Keratinocyte (primary cell): ENCODE data around the gene ESF1. TPM values are rescaled to one million over a fixed set of nuclear protein-coding genes. Genes with fewer than 3 reads are reported as not detected.
A peak's percentile ranks its signal among the peaks of the same experiment; 100 is the strongest.

Experiments used
- DNase-seq: peaks from one replicate; pipeline ENCODE4 v3.0.0-alpha.2; 2011; ENCODE audit warnings: low read depth, missing footprints, low spot score
- FAIRE-seq: peaks from 2 replicates; lab custom pipeline; 2011; peaks lifted over from hg19 to GRCh38; lab: Jason Lieb, UNC
- H2AFZ ChIP-seq: 2 replicates; pipeline ENCODE4 v1.6.0; 2012; ENCODE audit warnings: low read length, control low read depth, inconsistent platforms; ENCODE audit not compliant: control insufficient read depth
- H3K27ac ChIP-seq: 2 replicates; pipeline ENCODE4 v1.5.1; 2011; ENCODE audit warnings: low read length; ENCODE audit not compliant: control insufficient read depth, insufficient read depth
- H3K27me3 ChIP-seq: 3 replicates; pipeline ENCODE4 v1.6.0; 2011; ENCODE audit warnings: low read length; ENCODE audit not compliant: control insufficient read depth, insufficient read depth; ENCODE audit errors: extremely low read depth
- H3K36me3 ChIP-seq, 2 experiments: 2 replicates in 1 of 2; 3 replicates in 1 of 2; pipeline ENCODE4 v1.5.1; 2011; ENCODE audit warnings: low read length in 2 of 2, mild to moderate bottlenecking in 1 of 2; ENCODE audit not compliant: control insufficient read depth in 2 of 2, insufficient read depth in 2 of 2; ENCODE audit errors: extremely low read depth in 1 of 2
- H3K4me1 ChIP-seq: 3 replicates; pipeline ENCODE4 v1.5.1; 2011; ENCODE audit warnings: low read length; ENCODE audit not compliant: control insufficient read depth, insufficient read depth; ENCODE audit errors: extremely low read depth
- H3K4me2 ChIP-seq: 3 replicates; pipeline ENCODE4 v1.6.0; 2011; ENCODE audit warnings: low read depth, low read length; ENCODE audit not compliant: control insufficient read depth, insufficient read depth; ENCODE audit errors: extremely low read depth
- H3K4me3 ChIP-seq, 3 experiments: fragments of 200-600 bp in 1 of 3; sonication (generic) in 1 of 3; 2 replicates in 2 of 3; 3 replicates in 1 of 3; pipeline ENCODE4 v1.5.1; 2011 to 2016; ENCODE audit warnings: low read length in 3 of 3, mild to moderate bottlenecking in 3 of 3, control low read depth in 2 of 3, inconsistent platforms in 1 of 3, low read depth in 1 of 3, mixed read lengths in 1 of 3, mixed run types in 1 of 3, moderate library complexity in 1 of 3; ENCODE audit not compliant: control insufficient read depth in 2 of 3, insufficient read depth in 2 of 3; ENCODE audit errors: extremely low read depth in 1 of 3
- H3K79me2 ChIP-seq: 2 replicates; pipeline ENCODE4 v1.6.0; 2012; ENCODE audit warnings: low read length; ENCODE audit not compliant: control insufficient read depth, insufficient read depth
- H3K9ac ChIP-seq: 3 replicates; pipeline ENCODE4 v1.6.0; 2011; ENCODE audit warnings: low read length; ENCODE audit not compliant: control insufficient read depth, insufficient read depth; ENCODE audit errors: extremely low read depth
- H3K9me1 ChIP-seq: 3 replicates; pipeline ENCODE4 v1.6.0; 2011; ENCODE audit warnings: low read length; ENCODE audit not compliant: control insufficient read depth, insufficient read depth; ENCODE audit errors: extremely low read depth
- H3K9me3 ChIP-seq: 2 replicates; pipeline ENCODE4 v1.5.1; 2012; ENCODE audit warnings: low read depth, low read length; ENCODE audit not compliant: control insufficient read depth
- H4K20me1 ChIP-seq: 3 replicates; pipeline ENCODE4 v1.6.0; 2011; ENCODE audit warnings: low read length; ENCODE audit not compliant: control insufficient read depth, insufficient read depth; ENCODE audit errors: extremely low read depth
- EZH2 ChIP-seq: IDR thresholded peaks from one replicate; pipeline ENCODE4 v1.6.1; 2012; ENCODE audit warnings: inconsistent platforms, mild to moderate bottlenecking, low read length, moderate library complexity
- dilution Hi-C: fragments of 300-500 bp; cut with MboI; formaldehyde crosslinking; loops from one replicate; pipeline ENCODE4 v1.7.0; 2020; ENCODE audit warnings: low sequenced_read_pairs; ENCODE audit not compliant: extremely low pct_ligation_motif_present
- polyA plus RNA-seq, 5 experiments: library from polyadenylated mRNA; depleted of rRNA in 3 of 5; stranded (reverse) in 3 of 5; stranded (forward) in 1 of 5; unstranded in 1 of 5; fragments of >200 nt; gene quantifications; 1 replicate in 1 of 5; 2 replicates in 3 of 5; 3 replicates in 1 of 5; pipeline versions ENCODE4 v1.2.1 to v1.2.3, GENCODE V29; 2011 to 2012; ENCODE audit warnings: missing spikeins in 2 of 5, low read depth in 1 of 5, low replicate concordance in 1 of 5
- TF ChIP-seq, protein P1 (sequence below), 3 experiments: IDR thresholded peaks in 1 of 3; conservative IDR thresholded peaks in 1 of 3; optimal IDR thresholded peaks in 1 of 3; 2 replicates in 2 of 3; 3 replicates in 1 of 3; pipeline versions ENCODE3 to v1.5.1; 2011; ENCODE audit warnings: low read length in 3 of 3, mild to moderate bottlenecking in 3 of 3, moderate library complexity in 2 of 3, control low read depth in 1 of 3, inconsistent platforms in 1 of 3; ENCODE audit not compliant: insufficient read depth in 2 of 3; ENCODE audit errors: extremely low read depth in 1 of 3

ESF1 gene
- polyA plus RNA-seq, 1 donor (not counting 4 experiments of a cell fraction or from before 2014, with no cell fraction given) = 10.8 TPM

- FAIRE-seq = no peak
- dilution Hi-C loops = no loop called here
- H3K4me3 ChIP-seq = no peak overlapping the region
These were observed 35.3 kb upstream of the ESF1 start for GRCh38 chr20:13819885-13820645.

DNA sequence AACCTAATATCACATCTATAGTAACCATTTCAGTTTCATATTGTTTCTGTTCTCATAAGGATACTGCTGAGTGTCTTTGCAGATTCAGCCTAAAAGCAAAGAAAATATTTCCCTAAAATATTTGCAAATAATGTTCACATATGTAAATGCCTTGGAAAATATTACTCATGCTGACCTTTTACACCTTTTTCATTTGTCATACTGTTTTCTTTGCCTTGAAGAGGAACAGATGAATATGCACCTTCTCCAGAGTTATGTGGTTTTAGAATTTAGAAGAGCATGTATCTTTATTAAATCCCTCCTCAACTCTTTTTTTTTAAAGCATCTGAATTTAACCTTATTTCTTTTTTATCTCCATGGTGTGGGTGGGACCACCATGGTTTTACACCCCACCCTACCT is 32.6 kb upstream of the ESF1 start:
- Histone ChIP-seq H3K4me3 (no peak overlapping the region), H2AFZ (no peak overlapping the region), H3K9ac (no peak overlapping the region), H3K36me3 (peaks cover 8 to 9% of the 10 kb centered on the region in 2 experiments), H3K27me3 (no peaks in the 10 kb centered on the region), H3K4me2 (no peak overlapping the region), H3K9me3 (no peaks in the 10 kb centered on the region), H3K9me1 (no peaks in the 10 kb centered on the region), H4K20me1 (no peaks in the 10 kb centered on the region), H3K4me1 (no peaks in the 10 kb centered on the region), H3K27ac (no peak overlapping the region), H3K79me2 (no peaks in the 10 kb centered on the region)
- TF ChIP-seq EZH2 = no peak
- TF ChIP-seq, protein P1, sequence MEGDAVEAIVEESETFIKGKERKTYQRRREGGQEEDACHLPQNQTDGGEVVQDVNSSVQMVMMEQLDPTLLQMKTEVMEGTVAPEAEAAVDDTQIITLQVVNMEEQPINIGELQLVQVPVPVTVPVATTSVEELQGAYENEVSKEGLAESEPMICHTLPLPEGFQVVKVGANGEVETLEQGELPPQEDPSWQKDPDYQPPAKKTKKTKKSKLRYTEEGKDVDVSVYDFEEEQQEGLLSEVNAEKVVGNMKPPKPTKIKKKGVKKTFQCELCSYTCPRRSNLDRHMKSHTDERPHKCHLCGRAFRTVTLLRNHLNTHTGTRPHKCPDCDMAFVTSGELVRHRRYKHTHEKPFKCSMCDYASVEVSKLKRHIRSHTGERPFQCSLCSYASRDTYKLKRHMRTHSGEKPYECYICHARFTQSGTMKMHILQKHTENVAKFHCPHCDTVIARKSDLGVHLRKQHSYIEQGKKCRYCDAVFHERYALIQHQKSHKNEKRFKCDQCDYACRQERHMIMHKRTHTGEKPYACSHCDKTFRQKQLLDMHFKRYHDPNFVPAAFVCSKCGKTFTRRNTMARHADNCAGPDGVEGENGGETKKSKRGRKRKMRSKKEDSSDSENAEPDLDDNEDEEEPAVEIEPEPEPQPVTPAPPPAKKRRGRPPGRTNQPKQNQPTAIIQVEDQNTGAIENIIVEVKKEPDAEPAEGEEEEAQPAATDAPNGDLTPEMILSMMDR (optimal IDR thresholded peaks at IDR 0.05 in 1 of 3, IDR thresholded peaks at IDR 0.05 in 1 of 3, conservative IDR thresholded peaks at IDR 0.05 in 1 of 3; ENCODE audit: extremely low read depth in 1 of 3, insufficient read depth in 2 of 3, low read length in 3 of 3) = no peak
- dilution Hi-C loops = no loop called here
- DNase-seq (no peak), FAIRE-seq (no peak)

More at GRCh38 chr20:13819885-13820645, 35.3 kb upstream of the ESF1 start:
- H3K27me3 ChIP-seq = no peaks in the 10 kb centered on the region
- H3K9me1 ChIP-seq = no peaks in the 10 kb centered on the region
- peak; percentile 53 for DNase-seq
- H3K36me3 ChIP-seq = peaks cover 2 to 8% of the 10 kb centered on the region in 2 experiments
- no peak overlapping the region for H2AFZ ChIP-seq
- H3K4me1 ChIP-seq = no peaks in the 10 kb centered on the region
- no peak overlapping the region for H3K9ac ChIP-seq
- no peaks in the 10 kb centered on the region for H3K79me2 ChIP-seq
- H3K27ac ChIP-seq = no peak overlapping the region
- H3K9me3 ChIP-seq = no peaks in the 10 kb centered on the region
- H3K4me2 ChIP-seq = no peak overlapping the region
- TF ChIP-seq, protein P1 (optimal IDR thresholded peaks at IDR 0.05 in 1 of 3, IDR thresholded peaks at IDR 0.05 in 1 of 3, conservative IDR thresholded peaks at IDR 0.05 in 1 of 3; ENCODE audit: extremely low read depth in 1 of 3, insufficient read depth in 2 of 3, low read length in 3 of 3) = peak; percentile 13 to 54 (median 31)
- no peak for TF ChIP-seq EZH2
- no peaks in the 10 kb centered on the region for H4K20me1 ChIP-seq
